ENCODE data around the gene UBA6. TPM values are rescaled to one million over a fixed set of nuclear protein-coding genes. Genes with fewer than 3 reads are reported as not detected.

UBA6 gene
- total RNA-seq, 1 donor from 2014 or later: 69.2 TPM

GRCh38 chr4:67575232-67576058 lies 125.5 kb downstream of the UBA6 start:
- H3K4me3 ChIP-seq (ENCODE audit: low read depth, low read length): peak overlapping the region; percentile 41
- no peak for TF ChIP-seq CTCF (conservative IDR thresholded peaks at IDR 0.05; ENCODE audit: low read depth, low read length)
- DNase-seq (ENCODE audit: low read depth): peak; percentile 22

GRCh38 chr4:67573193-67573592 lies 127.8 kb downstream of the UBA6 start:
- no peak for TF ChIP-seq CTCF (conservative IDR thresholded peaks at IDR 0.05; ENCODE audit: low read depth, low read length)
- DNase-seq (ENCODE audit: low read depth): no peak
- no peak overlapping the region for H3K4me3 ChIP-seq (ENCODE audit: low read depth, low read length)

GRCh38 chr4:67571975-67572374 lies 129.0 kb downstream of the UBA6 start:
- no peak overlapping the region for H3K4me3 ChIP-seq (ENCODE audit: low read depth, low read length)
- no peak for TF ChIP-seq CTCF (conservative IDR thresholded peaks at IDR 0.05; ENCODE audit: low read depth, low read length)
- DNase-seq (ENCODE audit: low read depth): no peak

- TF ChIP-seq CTCF (conservative IDR thresholded peaks at IDR 0.05; ENCODE audit: low read depth, low read length): no peak
- no peak overlapping the region for H3K4me3 ChIP-seq (ENCODE audit: low read depth, low read length)
- no peak for DNase-seq (ENCODE audit: low read depth)
Observed at GRCh38 chr4:67570537-67570936, 130.4 kb downstream of the UBA6 start.

GRCh38 chr4:67568820-67569219 lies 132.1 kb downstream of the UBA6 start:
- TF ChIP-seq CTCF (conservative IDR thresholded peaks at IDR 0.05; ENCODE audit: low read depth, low read length): no peak
- no peak overlapping the region for H3K4me3 ChIP-seq (ENCODE audit: low read depth, low read length)
- no peak for DNase-seq (ENCODE audit: low read depth)

GRCh38 chr4:67566335-67566734 lies 134.6 kb downstream of the UBA6 start:
- DNase-seq (ENCODE audit: low read depth): no peak
- no peak for TF ChIP-seq CTCF (conservative IDR thresholded peaks at IDR 0.05; ENCODE audit: low read depth, low read length)
- H3K4me3 ChIP-seq (ENCODE audit: low read depth, low read length): no peak overlapping the region

GRCh38 chr4:67565284-67565683 lies 135.7 kb downstream of the UBA6 start:
- DNase-seq (ENCODE audit: low read depth): no peak
- no peak overlapping the region for H3K4me3 ChIP-seq (ENCODE audit: low read depth, low read length)
- TF ChIP-seq CTCF (conservative IDR thresholded peaks at IDR 0.05; ENCODE audit: low read depth, low read length): no peak
